Natural killer cell (primary cell): ENCODE data around the gene DNASE2. TPM values are rescaled to one million over a fixed set of nuclear protein-coding genes. Genes with fewer than 3 reads are reported as not detected.
A peak's percentile ranks its signal among the peaks of the same experiment; 100 is the strongest.

Experiments
- ATAC-seq, 3 donors: fragments of 150-1000 bp in 2 of 3; fragments of 200-7000 bp in 1 of 3; cut with Tn5 transposase; 1 replicate in 1 of 3; 2 replicates in 2 of 3; pipeline ENCODE4 v1.10.0; 2021; ENCODE audit warnings: mild to moderate bottlenecking in 2 of 3, moderate library complexity in 2 of 3
- DNase-seq, 2 donors: peaks; one replicate each; pipeline versions ENCODE4 v3.0.0 to v3.0.0-alpha.2; 2013 to 2021; ENCODE audit warnings: mixed read lengths in 1 of 2
- H3K27ac ChIP-seq: one replicate; pipeline ENCODE4 v1.5.1; 2013; ENCODE audit warnings: mild to moderate bottlenecking, low read length
- H3K27me3 ChIP-seq: one replicate; pipeline ENCODE4 v1.6.1; 2013; ENCODE audit warnings: low read length; ENCODE audit not compliant: control insufficient read depth, insufficient read depth
- H3K36me3 ChIP-seq: one replicate; pipeline ENCODE4 v1.6.1; 2013; ENCODE audit warnings: low read length; ENCODE audit not compliant: control insufficient read depth, insufficient read depth
- H3K4me1 ChIP-seq: one replicate; pipeline ENCODE4 v1.6.1; 2013; ENCODE audit warnings: low read length; ENCODE audit not compliant: control insufficient read depth, insufficient read depth
- H3K4me3 ChIP-seq: one replicate; pipeline ENCODE4 v1.5.1; 2013; ENCODE audit warnings: low read length
- H3K9me3 ChIP-seq: one replicate; pipeline ENCODE4 v1.6.1; 2013; ENCODE audit warnings: low read length; ENCODE audit not compliant: control insufficient read depth, insufficient read depth
- H3K27ac Mint-ChIP-seq, 2 donors: one replicate each; pipeline ENCODE4 v1.8.0; 2022; ENCODE audit warnings: mild to moderate bottlenecking in 2 of 2, mixed read lengths in 2 of 2, moderate library complexity in 1 of 2
- H3K27me3 Mint-ChIP-seq, 2 donors: one replicate each; pipeline ENCODE4 v1.8.0; 2022; ENCODE audit warnings: low read depth in 2 of 2, mixed read lengths in 2 of 2
- H3K36me3 Mint-ChIP-seq: one replicate; pipeline ENCODE4 v1.8.0; 2022; ENCODE audit warnings: mixed read lengths
- H3K4me1 Mint-ChIP-seq, 2 donors: one replicate each; pipeline ENCODE4 v1.8.0; 2022; ENCODE audit warnings: mixed read lengths in 2 of 2
- H3K4me3 Mint-ChIP-seq: one replicate; pipeline ENCODE4 v1.8.0; 2022; ENCODE audit warnings: mild to moderate bottlenecking, moderate library complexity, mixed read lengths
- H3K9me3 Mint-ChIP-seq, 2 donors: one replicate each; pipeline ENCODE4 v1.8.0; 2022; ENCODE audit warnings: mixed read lengths in 2 of 2
- WGBS: methylation state at CpG from one replicate; pipeline ENCODE4 v1.1.7; 2013; ENCODE audit warnings: missing lambda C conversion rate; ENCODE audit not compliant: insufficient coverage; 5-methylcytosine and 5-hydroxymethylcytosine counted together
- intact Hi-C: fragments of 100-400 bp; cut with micrococcal nuclease; formaldehyde crosslinking; loops from one replicate; pipeline ENCODE4 v1.14.2; 2022
- total RNA-seq, 4 donors: library from RNA; stranded (reverse); fragments of 120-200 nt in 1 of 4; gene quantifications; one replicate each; pipeline versions ENCODE4 v1.2.3 to v1.2.4, GENCODE V29; 2013 to 2022
- TF ChIP-seq, protein P1 (sequence below): fragments of 200-600 bp; IDR thresholded peaks from one replicate; pipeline ENCODE4 v1.8.0; 2022; ENCODE audit warnings: antibody characterized with exemption

DNASE2 gene
- total RNA-seq, 3 donors from 2014 or later (not counting 1 experiment from before 2014, with no cell fraction given), result 28.3 to 31.7 (median 31.2) TPM

DNA sequence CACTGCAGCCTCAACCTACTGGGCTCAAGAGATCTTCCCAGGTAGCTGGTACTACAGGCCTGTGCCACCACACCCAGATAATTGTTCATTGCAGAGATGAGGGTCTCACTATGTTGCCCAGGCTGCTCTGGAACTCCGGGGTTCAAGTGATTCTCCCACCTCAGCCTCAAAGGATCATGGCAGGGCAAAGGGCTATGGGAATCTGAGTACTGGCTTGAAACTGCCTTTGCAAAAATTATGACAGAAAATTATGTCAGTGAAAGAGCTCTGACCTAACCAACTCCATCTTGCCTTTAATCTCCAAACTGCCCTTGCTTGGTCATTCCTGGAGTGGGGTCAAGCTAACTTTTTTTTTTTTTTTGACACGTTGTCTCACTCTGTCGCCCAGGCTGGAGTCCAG is 1.3 kb upstream of the DNASE2 start:
- ATAC-seq (no peak), DNase-seq (no peak)
- H3K27me3 ChIP-seq, result no peaks in the 10 kb centered on the region
- H3K27me3 Mint-ChIP-seq, result no peaks in the 10 kb centered on the region
- H3K4me3 ChIP-seq, result no peak overlapping the region
- H3K4me1 Mint-ChIP-seq, result peaks cover 23 to 39% of the 10 kb centered on the region in 2 donors
- TF ChIP-seq, protein P1, sequence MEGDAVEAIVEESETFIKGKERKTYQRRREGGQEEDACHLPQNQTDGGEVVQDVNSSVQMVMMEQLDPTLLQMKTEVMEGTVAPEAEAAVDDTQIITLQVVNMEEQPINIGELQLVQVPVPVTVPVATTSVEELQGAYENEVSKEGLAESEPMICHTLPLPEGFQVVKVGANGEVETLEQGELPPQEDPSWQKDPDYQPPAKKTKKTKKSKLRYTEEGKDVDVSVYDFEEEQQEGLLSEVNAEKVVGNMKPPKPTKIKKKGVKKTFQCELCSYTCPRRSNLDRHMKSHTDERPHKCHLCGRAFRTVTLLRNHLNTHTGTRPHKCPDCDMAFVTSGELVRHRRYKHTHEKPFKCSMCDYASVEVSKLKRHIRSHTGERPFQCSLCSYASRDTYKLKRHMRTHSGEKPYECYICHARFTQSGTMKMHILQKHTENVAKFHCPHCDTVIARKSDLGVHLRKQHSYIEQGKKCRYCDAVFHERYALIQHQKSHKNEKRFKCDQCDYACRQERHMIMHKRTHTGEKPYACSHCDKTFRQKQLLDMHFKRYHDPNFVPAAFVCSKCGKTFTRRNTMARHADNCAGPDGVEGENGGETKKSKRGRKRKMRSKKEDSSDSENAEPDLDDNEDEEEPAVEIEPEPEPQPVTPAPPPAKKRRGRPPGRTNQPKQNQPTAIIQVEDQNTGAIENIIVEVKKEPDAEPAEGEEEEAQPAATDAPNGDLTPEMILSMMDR, result no peak
- intact Hi-C loops, result no loop called here
- H3K27ac Mint-ChIP-seq, result peak overlapping the region; percentile 11 to 52
- peaks cover 49% of the 10 kb centered on the region for H3K4me1 ChIP-seq
- H3K36me3 ChIP-seq, result peaks cover 10% of the 10 kb centered on the region
- 85% methylated on average over 3 of the region's 3 CpGs for WGBS
- no peaks in the 10 kb centered on the region for H3K36me3 Mint-ChIP-seq
- H3K9me3 Mint-ChIP-seq, result no peaks in the 10 kb centered on the region
- H3K4me3 Mint-ChIP-seq, result peak overlapping the region; percentile 89
- no peak overlapping the region for H3K27ac ChIP-seq
- peaks cover 11% of the 10 kb centered on the region for H3K9me3 ChIP-seq

GRCh38 chr19:12880551-12881171 is 588 bp downstream of the DNASE2 start:
- peak overlapping the region; percentile 84 for H3K4me3 ChIP-seq
- Mint-ChIP-seq H3K9me3 (no peaks in the 10 kb centered on the region), H3K4me1 (peaks cover 23 to 34% of the 10 kb centered on the region in 2 donors), H3K27me3 (no peaks in the 10 kb centered on the region), H3K4me3 (peak overlapping the region; percentile 89), H3K36me3 (no peaks in the 10 kb centered on the region), H3K27ac (peak overlapping the region; percentile 65 to 81)
- intact Hi-C loops, result no loop called here
- H3K9me3 ChIP-seq, result peaks cover 11% of the 10 kb centered on the region
- ATAC-seq (peak in 2 of 3 donors; percentile 3 to 11), DNase-seq (no peak)
- H3K36me3 ChIP-seq, result peaks cover 19% of the 10 kb centered on the region
- no peaks in the 10 kb centered on the region for H3K27me3 ChIP-seq
- TF ChIP-seq, protein P1, result no peak
- peaks cover 43% of the 10 kb centered on the region for H3K4me1 ChIP-seq
- 22% methylated on average over 29 of the region's 29 CpGs for WGBS
- H3K27ac ChIP-seq, result peak overlapping the region; percentile 79

- Mint-ChIP-seq H3K27ac (no peak overlapping the region), H3K4me3 (no peak overlapping the region), H3K36me3 (no peaks in the 10 kb centered on the region), H3K9me3 (no peaks in the 10 kb centered on the region), H3K4me1 (peaks cover 5 to 7% of the 10 kb centered on the region in 2 donors), H3K27me3 (no peaks in the 10 kb centered on the region)
- TF ChIP-seq, protein P1, result no peak
- Histone ChIP-seq H3K36me3 (peaks cover 26% of the 10 kb centered on the region), H3K4me1 (peaks cover 5% of the 10 kb centered on the region), H3K27ac (no peak overlapping the region), H3K9me3 (no peaks in the 10 kb centered on the region), H3K27me3 (no peaks in the 10 kb centered on the region), H3K4me3 (no peak overlapping the region)
- intact Hi-C loops, result no loop called here
- ATAC-seq (no peak), DNase-seq (no peak)
- 94% methylated on average over 6 of the region's 6 CpGs for WGBS
Measured at GRCh38 chr19:12875086-12875485, 6.2 kb downstream of the DNASE2 start.
